Loucy (cell line): ENCODE data around the gene GSE1.

Experiments used
- EZH2phosphoT487 ChIP-seq: fragments of 200-600 bp; IDR thresholded peaks from 2 replicates; pipeline ENCODE4 v1.6.1; 2018; ENCODE audit warnings: antibody characterized with exemption, mild to moderate bottlenecking, moderate library complexity, borderline replicate concordance
- TF ChIP-seq, protein P1 (sequence below): fragments of 200-600 bp; sonication (generic); conservative IDR thresholded peaks from 2 replicates; pipeline ENCODE4 v1.5.1; 2014; ENCODE audit warnings: mild to moderate bottlenecking, antibody characterized with exemption, low read length

DNA sequence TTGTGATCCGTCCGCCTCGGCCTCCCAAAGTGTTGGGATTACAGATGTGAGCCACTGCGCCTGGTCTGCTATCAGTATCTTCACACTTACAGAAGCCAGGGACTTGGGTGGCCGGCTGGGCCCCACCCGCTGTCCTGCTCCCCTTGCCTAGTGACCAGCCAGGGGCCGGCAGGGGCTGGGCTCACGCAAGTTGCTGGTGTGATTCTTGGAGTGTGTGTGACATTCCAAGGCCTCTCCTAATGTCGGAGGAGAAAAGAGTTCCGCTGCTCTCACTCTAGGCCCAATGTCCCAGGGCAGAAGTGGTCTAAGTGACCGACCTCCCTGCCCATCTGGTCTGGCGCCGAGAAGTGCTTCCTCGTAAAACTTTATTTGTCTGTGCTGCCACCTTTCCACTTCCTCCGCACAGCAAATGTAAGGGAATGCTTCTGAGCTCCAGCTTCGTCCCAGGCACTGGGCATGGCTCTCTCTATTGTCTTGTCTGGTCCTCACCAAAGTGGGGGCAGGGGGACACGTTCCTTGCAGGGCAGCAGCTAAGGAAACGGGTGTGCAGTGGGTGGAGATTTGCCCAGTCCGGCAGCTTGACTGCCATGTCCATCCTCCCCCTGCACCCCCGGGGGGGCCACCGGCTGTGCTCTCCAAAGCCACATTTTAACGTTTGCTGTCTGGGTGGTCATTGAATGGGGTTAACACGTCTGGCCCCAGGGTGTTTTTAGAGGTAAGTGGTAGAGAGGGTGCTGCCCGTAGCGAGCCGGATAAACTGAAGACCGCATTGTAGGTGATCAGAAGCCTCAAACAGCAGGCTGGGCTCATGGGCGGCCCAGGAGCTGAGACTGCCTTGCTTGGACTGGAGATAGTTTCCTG, 7.8 kb upstream of the GSE1 start:
- TF ChIP-seq, protein P1, sequence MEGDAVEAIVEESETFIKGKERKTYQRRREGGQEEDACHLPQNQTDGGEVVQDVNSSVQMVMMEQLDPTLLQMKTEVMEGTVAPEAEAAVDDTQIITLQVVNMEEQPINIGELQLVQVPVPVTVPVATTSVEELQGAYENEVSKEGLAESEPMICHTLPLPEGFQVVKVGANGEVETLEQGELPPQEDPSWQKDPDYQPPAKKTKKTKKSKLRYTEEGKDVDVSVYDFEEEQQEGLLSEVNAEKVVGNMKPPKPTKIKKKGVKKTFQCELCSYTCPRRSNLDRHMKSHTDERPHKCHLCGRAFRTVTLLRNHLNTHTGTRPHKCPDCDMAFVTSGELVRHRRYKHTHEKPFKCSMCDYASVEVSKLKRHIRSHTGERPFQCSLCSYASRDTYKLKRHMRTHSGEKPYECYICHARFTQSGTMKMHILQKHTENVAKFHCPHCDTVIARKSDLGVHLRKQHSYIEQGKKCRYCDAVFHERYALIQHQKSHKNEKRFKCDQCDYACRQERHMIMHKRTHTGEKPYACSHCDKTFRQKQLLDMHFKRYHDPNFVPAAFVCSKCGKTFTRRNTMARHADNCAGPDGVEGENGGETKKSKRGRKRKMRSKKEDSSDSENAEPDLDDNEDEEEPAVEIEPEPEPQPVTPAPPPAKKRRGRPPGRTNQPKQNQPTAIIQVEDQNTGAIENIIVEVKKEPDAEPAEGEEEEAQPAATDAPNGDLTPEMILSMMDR = no peak
- no peak for TF ChIP-seq EZH2phosphoT487
